CD4-positive, alpha-beta T cell treated with Interleukin-17A for 4 hours (primary cell): ENCODE results near the gene RPTOR.
A peak's percentile ranks its signal among the peaks of the same experiment; 100 is the strongest.

Experiments
- DNase-seq: peaks from one replicate; pipeline ENCODE4 v3.0.0-alpha.2; 2020; ENCODE audit warnings: mixed read lengths

The RPTOR gene

DNA sequence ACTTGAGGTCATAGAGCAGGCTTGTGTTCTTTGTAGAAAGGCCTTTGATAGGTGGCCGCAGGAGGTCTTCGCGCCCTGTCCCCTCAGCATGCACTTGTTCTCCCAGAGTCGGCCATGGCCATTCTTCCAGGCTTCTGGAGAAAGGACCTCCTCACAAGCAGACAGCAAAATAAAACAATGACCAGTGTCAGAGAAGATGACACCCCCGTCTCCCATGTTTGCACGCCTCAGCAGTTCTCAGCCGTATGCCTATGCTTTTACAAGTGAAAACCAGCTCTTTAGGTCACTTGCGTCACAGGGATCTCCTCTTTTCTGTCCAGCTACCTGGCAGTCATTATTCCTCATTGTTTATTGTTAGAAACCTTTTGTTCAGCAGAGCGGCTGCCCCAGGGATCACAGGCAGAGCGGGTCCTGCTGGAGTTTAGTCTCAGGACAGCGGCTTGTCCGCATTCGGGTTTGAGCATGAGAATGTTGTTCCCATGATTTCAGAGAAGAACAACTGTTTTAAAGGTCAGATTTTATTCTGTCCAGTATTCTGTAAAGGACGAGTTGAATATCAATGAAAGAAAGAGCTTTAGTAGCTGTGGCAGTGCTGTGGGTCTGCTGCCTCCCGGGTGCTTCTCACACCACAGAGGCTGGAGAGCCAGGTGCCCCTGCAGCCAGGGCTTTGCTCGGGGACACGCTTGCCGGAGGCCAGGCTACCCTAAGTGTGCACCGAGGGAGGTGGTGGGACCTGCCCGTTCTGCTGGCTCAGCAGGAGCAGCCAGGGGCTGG lies 123.9 kb downstream of the RPTOR start:
- no peak for DNase-seq

DNA sequence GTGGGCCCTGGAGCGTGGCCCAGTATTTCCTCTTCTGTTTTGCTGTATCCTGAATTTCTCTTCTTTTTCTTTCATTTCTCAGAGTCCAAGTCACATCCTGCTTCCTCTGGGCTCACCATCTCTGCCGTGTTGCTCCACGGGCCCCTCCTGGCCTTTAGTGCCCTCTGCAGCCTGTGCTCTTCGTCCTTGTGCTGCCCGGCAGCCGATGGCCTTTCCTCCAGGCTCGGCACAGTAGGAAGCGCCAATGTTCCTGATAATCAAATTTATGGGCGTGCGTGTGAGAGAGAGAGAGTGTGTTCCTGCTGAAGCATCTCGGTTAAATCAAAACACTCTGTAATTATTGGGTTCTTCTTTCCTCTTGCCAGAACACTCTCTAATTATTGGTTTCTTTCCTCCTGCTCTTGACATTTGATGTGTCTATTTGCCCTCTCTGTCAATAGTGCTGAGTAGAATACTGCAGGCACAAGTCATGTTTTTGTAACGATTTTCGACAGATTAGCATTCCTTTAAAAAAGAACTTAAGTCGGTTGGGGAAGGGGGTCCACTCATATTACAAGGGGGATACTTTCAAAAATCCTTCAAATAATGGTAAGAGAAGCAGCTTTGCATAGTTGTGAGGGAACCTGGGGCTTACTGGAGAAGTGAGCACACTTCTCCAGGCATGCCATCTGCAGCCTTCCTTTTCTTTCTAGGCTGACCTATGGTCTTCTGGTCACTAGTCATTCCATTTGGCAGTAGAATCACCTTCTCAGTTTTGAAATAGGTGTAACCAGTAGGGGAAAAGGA lies 126.6 kb downstream of the RPTOR start:
- no peak for DNase-seq

DNA sequence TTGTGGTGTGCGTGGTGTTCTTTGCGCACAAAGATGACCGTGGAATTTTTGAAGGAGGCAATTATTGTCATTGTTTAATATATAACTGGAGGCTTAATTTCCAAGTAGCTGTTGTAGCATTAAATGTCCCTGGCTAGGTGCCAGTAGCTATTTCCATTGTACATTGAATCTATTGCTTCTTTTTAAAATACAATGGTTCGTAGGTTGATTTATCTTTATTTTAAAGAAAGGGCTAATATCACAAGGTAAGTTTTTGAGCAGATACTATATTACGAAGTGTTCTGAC lies 127.1 kb downstream of the RPTOR start:
- no peak for DNase-seq

DNA sequence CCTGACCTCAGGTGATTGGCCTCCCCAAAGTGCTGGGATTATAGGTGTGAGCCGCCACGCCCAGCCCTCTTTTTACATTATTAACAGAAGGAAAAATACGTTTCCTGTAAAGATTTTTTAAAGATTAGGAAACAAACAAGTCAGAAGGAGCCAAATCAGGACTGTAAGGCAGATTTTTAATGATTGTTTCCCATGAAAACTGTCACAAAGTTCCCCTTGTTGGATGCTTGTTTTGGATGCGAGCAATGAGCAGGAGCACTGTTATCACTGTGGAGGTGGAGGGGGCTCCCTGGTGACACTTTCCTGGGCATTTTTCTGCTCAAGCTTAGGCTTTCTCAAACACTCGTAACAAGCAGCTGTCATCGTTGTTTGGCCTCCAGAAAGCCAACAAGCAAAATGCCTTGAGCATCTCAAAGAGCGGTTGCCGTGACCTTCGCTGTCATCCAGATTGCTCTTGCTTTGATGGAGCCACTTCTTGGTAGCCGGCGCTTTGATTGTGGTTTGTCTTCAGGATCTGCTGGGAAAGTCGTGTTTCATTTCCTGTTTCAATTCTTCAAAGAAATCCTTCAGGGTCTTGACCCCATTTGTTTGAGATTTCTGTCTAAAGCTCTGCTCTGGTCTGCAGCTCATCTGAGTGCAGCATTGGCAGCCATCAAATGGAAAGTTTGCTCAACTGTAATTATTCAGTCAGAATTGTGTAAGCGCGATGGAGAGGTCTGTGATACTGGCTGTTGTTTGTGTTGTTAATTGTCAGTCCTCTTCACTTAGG lies 128.7 kb downstream of the RPTOR start:
- peak; percentile 42 for DNase-seq

DNA sequence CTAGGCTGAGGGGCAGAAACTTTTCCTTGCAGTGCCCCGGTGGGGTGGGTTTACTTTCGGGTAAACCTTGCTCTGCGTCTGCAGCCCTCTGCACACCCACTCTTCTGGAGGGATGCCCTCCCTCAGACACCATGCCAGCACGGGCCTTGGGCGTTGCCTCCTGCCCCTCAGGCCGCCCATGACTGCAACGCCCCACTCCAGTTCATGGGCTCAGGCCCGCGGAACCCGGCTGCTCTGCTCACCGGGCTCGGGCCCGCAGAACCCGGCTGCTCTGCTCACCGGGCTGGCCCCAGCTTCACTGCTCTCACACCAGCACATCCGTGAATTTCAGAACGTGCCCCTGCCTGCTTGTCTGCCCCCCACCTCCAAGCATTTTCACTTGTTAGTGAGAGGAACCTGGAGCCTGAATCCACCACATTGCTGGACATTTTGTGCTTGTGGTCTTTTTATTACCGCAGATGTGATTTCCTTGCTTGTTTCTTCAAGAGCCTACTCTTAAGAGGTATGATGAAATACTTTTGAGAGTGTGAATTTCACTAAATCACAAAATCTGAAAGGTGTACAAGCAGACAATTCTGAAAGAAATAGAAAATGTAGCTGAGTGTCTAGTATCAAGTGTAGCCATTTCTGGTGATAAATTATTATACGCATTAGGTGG lies 130.9 kb downstream of the RPTOR start:
- DNase-seq: no peak

DNA sequence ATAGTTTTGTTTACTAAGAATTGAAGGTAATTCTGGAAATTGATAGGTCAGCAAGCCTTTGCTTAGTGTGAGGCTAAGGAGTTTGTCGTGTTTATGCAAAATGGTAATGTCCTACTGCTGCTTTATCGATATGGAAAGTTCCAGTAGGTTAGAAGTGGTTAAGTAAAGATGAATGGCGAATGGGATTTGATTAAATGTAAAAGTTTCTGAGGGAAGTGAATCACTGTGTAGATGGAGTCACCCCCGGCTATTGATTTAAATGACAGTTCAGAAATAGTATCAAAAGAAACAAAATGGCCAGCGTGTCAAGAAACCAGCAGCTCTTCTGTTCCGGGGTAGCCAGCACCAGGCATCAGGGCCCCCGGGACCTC lies 131.4 kb downstream of the RPTOR start:
- no peak for DNase-seq

DNA sequence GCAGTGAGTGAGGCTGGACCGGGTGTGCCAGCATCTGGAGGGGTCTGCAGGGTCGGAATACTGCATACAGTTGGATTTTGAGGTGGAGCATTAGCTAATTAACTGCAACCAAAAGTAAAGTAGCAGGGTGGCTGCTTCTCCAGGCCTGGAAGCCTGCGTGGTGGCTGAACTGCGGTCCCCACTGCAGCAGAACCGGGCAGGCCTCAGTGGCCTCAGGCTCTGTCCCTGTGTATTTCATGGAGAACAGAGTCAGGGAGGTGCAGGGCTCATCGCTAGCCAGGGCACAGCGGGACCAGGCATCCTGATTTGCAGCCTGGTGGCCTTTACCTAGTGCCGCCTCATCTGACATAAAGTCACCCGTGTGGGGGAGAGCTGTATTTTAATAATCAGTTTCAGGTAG lies 131.9 kb downstream of the RPTOR start:
- DNase-seq: no peak

DNA sequence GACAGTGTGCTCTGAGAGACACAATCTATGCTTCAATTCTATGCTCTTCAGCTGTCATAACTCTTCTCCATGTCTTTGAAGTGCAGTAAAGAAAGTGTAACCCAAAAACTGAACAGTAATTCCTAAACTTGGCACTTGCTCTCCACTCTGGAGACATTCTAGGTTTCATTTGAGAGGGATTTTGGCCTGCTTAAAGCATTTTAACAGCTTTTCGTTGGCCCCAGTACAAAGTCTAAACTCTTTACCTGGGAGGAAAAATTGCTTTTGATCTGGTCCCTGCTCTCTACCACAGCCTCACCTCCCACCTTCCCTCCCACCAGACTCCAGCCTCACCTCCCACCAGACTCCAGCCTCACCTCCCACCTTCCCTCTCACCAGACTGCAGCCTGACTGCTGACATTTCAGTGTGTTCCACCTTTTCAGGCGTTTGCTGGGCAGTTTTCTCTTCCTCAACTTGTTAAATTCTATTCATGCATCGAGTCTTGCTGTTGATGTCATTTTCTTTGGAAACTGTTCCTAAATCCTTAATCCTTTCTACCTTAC lies 132.6 kb downstream of the RPTOR start:
- DNase-seq: no peak

DNA sequence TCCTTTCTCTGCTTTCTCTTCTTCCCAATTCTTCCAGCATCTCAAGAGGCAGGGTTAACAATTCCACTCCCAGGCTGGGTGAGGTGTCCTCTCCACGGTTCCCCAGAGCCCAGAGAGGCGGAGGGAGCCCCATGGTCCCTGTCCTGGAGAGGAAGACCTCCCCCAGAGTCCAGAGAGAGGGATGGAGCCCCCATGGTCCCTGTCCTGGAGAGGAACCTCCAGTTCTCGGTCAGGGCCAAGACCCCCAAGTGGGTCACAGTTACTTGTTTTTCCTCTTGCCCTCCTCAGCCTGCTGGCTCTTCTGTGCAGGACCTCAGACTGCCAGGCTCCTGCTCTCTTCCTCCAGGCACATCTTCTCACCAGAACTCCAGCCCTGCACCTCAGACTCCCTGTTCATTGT lies 135.2 kb downstream of the RPTOR start:
- DNase-seq: no peak

DNA sequence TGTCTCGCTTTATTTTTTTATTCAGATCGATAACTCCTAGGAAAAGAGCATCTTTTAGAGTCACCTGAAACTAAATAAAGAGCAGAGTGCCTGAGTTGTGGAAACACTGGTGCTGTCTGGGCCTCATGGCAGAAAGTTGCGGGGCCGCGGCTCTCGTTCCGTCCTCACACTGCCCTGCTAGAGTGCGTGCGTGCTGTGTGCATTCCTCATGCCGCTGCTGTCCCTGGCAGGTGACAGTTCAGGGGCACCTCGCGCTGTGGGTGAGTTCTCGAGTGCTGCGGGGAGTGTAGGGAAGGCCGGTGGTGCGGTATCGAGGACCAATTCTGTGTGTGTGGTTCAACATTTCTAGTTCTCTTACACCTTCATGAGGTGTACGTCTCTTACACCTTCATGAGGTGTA lies 136.6 kb downstream of the RPTOR start:
- DNase-seq: no peak

DNA sequence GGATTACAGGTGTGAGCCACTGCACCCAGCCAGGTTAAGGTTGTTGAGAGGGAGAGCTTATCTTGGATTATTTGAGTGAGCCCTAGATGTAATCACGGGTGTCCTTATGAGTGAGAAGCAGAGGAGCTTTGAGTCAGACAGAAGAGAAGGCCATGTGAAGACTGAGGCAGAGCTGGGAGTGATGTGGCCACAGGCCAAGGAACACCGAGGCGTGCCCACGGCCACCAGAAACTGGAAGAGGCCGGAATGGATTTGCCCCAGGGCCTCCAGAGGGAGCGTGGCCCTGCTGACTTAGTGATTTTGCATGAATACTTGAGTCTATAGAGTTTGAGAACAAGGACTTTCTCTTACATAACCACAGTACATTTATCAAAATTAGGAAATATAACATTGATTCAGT lies 137.7 kb downstream of the RPTOR start:
- no peak for DNase-seq

DNA sequence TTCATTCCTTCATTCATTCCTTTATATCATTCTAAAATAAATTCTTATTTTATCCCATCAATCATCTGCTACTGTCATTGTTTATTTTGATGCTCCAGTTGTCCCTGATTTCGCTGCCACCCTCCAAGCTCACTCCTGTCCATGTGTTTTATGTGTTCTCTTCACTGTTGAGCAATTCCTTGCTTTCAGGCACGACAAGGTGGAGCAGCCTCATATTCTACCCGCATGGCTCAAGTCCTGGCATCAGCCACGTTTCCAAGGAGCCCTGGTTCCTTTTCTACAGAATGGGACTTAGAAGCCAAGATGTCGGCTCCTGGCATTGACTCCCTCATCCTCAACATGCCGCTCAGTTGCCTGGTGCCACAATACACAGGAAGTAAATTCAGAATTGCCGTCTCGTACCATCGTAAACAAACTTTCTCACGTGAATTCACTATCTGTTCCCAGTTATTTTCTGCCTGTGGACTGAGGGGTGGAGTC lies 139.0 kb downstream of the RPTOR start:
- DNase-seq: no peak

DNA sequence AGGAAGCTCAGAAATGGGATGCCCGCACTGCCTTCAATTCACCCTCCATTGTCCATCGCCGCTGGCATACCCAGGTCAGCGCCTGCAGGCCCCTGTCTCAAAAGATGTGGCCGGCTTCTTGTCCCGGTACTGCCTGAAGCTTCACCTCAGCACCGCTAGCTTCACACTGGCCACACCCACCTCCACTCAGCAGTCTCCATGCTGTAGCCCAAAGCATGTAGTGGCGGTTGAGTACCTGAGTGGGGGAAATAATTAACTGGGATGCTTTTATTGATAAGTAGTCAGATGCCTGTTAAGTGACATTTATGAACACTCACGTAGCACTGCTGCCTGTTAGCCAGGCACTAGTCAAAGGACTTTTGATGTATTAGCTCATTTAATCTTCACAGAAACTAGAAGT lies 143.2 kb downstream of the RPTOR start:
- no peak for DNase-seq

DNA sequence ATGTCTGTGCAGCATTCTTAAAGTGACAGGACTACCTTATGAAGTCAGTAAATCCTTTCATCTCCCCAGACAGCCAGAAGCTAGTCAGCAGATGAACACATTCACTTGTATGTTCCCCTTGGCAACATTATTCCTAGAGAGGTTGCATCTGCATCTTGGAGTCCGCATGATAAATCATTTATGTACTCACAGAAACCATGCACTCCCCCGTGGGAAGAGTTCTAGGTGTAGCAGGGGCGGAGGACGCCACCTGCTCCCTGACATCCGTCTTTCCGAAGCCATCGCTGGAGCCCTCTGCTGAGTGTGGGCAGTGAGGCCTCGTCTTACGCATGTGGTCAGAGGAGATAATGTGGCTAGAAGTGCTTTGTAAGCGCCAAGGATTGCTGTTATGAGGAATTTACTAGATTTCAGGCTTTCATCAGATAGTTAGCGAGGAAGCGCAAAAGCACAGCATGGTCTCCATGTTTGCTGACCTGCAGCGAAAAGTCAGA lies 144.5 kb downstream of the RPTOR start:
- DNase-seq: no peak

DNA sequence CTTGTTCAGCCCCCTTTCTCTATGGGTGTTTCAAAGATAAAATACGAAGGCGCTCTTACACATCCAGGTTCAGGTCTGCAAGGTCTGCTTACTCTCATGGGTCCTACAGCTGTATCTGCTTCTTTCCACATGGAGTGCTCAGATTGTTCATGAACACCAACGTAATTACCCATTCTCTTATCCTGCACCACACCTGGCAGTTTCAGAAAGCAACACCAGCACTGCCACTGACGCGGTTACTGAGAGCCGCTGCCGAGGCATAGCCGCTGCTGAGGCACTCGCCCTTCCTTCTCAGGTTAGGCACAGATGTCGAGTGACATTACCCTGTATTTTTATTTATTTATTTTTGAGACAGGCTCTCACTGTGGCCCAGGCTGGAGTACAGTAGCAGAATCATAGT lies 147.1 kb downstream of the RPTOR start:
- no peak for DNase-seq

DNA sequence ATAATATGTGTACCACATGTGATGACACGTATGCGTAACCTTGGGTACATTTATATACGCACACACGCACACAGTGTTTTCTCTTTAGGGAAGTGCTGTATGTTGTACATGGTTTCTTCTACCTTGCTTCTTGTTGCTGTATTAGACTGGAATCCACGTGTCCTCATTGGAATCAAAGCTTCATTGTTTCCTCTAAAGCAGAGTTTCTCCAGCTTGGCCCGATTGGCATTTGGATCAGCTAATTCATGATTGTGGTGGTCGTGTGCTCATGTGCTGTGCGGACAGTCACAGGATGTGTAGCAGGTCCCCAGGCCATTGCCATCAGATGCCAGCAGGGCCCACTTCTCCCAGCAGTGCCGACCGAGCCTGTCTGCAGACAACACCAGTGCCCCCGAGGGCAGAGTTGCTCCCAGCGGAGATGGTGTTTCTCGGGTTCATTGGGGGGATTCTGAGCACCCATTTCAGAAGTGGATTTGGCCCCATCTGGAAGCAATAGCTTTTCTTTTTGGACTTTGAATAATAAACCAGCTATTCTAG lies 148.4 kb downstream of the RPTOR start:
- DNase-seq: no peak

DNA sequence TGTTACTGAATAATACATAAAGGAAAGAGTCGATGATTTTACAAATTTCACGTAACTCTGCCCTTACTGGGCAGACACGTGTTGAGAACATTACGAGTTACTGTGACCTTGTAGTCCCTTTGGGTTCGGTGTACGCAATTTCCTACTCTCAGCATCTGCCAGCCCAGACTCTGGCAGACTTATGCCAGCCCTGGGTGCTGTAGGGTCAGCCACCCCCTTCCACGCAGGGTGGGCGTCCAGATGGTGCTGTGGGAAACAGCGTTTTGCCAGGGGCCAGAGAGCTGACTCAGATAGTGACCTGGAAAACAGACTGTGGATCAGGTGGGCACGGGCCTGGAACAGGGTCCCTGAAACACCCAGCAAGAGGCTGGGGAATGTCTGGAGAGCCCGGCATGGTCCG lies 148.9 kb downstream of the RPTOR start:
- no peak for DNase-seq

DNA sequence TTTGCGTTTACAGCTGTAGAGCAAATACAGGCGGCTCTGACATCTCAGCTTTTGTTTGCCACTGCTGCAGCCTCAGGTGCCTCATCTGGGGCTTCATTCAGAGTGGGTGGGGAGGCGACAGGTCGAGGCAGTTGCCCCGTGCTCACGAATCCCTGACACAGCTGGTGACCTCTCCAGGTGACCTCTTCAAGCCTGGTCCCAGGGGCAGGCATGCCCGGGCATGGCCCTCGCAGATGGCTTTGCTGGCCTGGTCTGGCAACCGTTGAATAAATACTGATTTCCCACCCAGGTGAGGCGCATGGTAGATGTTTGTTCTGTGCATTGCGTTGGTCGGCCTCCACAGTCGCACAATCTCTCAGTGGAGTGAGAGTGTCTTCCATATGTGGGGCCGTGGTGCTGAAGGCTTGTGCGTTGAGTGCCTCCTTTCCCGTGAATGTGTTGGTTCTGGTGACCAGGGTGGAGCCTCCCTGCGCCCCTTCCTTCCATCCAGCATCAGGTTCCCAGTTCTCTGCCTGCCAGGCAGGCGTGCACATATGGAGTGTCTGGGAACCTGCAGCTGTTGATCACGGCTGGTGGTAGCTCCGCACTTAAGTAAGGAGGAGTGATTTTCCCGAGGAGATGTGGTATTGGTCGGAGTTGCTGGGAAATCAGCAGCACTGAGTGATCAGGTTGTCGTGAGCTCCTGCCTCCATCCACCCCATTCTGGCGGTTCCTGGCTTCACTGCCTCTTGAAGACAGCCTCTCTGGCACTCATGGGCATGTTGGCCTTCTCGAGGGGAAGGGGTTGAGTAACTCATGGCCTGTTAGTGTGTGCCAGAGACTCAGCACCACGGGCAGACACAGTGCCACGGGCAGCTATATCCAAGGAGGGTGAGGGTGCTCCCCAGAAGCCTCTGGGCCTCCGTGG lies 149.7 kb downstream of the RPTOR start:
- no peak for DNase-seq

DNA sequence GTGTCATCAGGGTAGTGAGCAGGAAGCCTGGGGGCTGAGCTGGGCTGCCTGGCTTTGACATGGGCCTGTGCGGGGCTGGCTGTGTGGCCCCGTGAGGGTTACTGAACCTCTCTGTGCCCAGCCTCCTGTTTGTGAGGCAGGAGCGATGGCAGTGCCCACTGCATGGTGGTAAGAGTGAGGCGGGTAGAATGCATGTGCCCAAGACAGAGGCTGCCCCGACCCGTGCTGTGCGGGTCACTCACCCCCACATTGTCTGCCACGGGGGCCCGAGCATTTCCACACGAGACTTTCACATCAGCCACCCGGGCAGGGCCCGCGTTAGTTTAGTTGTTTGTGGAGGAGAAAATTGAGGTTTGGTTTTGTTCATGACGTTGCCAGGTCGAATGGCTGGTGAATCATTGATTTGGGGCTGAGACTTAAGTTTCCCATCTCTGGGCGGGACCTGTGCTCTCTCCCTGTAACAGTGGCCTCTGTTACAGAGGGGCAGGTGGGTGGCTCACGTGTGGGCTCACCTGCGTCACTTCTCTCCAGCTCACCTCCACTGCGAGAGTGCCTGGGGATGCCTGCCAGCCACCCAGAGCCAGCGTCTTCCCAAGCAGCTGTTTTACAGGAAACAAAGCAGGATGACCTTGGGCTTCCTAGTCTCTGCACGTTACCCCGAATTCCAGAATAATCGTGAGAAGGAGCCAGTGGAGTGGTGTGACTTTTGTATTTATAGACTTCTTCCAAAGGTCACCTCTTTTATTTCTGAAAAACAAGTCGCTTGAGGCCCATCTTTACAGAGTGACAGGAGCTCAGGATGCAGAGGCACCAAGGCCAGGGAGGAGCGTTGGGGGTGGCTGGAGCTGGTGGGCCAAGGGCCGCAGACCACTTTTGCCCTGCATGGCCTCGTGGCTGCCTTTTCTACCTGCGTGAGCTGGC lies 150.6 kb downstream of the RPTOR start:
- no peak for DNase-seq

DNA sequence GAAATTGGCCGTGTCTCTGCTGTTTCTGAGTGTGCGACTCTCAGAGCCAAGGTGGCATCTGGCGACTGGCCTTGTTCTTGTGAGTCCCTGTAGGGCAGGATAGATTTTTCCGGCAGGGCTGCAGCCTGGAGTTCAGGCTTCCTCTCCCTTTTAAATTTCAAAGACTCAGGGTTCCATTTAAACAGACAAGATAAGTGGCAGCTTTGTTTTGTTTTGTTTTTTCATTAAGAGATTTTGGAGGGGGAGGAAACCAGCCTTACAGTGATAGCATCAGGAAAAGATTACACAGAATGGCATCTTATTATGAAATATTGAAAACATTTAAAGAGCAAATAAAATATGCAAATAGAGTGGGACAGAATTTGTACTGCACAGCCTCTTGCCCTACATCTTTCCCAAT lies 151.3 kb downstream of the RPTOR start:
- DNase-seq: no peak
